K562 (cell line): ENCODE results near the gene SLC30A7. TPM values are rescaled to one million over a fixed set of nuclear protein-coding genes. Genes with fewer than 3 reads are reported as not detected.

Source experiments
- BCOR ChIP-seq: fragments of 450-650 bp; IDR thresholded peaks from 2 replicates; pipeline ENCODE4 v1.6.1; 2016
- CCAR2 ChIP-seq: fragments of 200-400 bp; formaldehyde crosslinking; IDR thresholded peaks from 2 replicates; pipeline ENCODE4 v1.6.1; 2017; ENCODE audit warnings: mild to moderate bottlenecking, low read depth, low read length
- ELF2 ChIP-seq: fragments of 250-450 bp; sonication (Bioruptor Pico); IDR thresholded peaks from 2 replicates; pipeline ENCODE4 v1.5.0; 2021; ENCODE audit warnings: mild to moderate bottlenecking
- ETV1 ChIP-seq: fragments of 450-650 bp; conservative IDR thresholded peaks from 2 replicates; pipeline ENCODE4 v1.6.1; 2016; ENCODE audit warnings: missing genetic modification characterization, control low read depth, low read depth, missing compliant biosample characterization
- FOXJ3 ChIP-seq: sonication (generic); formaldehyde crosslinking; IDR thresholded peaks from 2 replicates; pipeline ENCODE4 v1.4.0; 2020; ENCODE audit warnings: mild to moderate bottlenecking, missing genetic modification reagents
- NFATC3 ChIP-seq: fragments of 450-650 bp; IDR thresholded peaks from 2 replicates; pipeline ENCODE4 v1.6.1; 2017; ENCODE audit warnings: mild to moderate bottlenecking
- NFE2 ChIP-seq: IDR thresholded peaks from 2 replicates; pipeline ENCODE4 v1.6.1; 2014; ENCODE audit warnings: antibody characterized with exemption, low read depth
- NR4A1 ChIP-seq, 2 experiments: fragments of 250-450 bp in 1 of 2; fragments of 450-650 bp in 1 of 2; sonication (Bioruptor Pico) in 1 of 2; IDR thresholded peaks; 2 replicates each; pipeline versions ENCODE4 v1.4.0 to v1.6.1; 2016 to 2020; ENCODE audit warnings: mild to moderate bottlenecking in 2 of 2, missing compliant biosample characterization in 1 of 2, missing genetic modification characterization in 1 of 2, moderate library complexity in 1 of 2
- PHTF2 ChIP-seq: fragments of 250-450 bp; sonication (Bioruptor Pico); IDR thresholded peaks from 2 replicates; pipeline ENCODE4 v1.5.0; 2021; ENCODE audit warnings: mild to moderate bottlenecking
- RBM14 ChIP-seq: fragments of 200-400 bp; formaldehyde crosslinking; IDR thresholded peaks from 2 replicates; pipeline ENCODE4 v1.6.1; 2018; ENCODE audit warnings: low read depth, mild to moderate bottlenecking, low read length, moderate library complexity, borderline replicate concordance; ENCODE audit not compliant: insufficient read depth
- SRSF3 ChIP-seq: fragments of 200-400 bp; formaldehyde crosslinking; IDR thresholded peaks from 2 replicates; pipeline ENCODE4 v1.6.1; 2016; ENCODE audit warnings: mild to moderate bottlenecking, low read length, moderate library complexity; ENCODE audit not compliant: insufficient read depth
- ZBTB17 ChIP-seq: fragments of 450-650 bp; formaldehyde crosslinking; IDR thresholded peaks from 2 replicates; pipeline ENCODE4 v1.4.0; 2020; ENCODE audit warnings: mild to moderate bottlenecking
- ZKSCAN1 ChIP-seq: fragments of 150-350 bp; IDR thresholded peaks from 2 replicates; pipeline ENCODE4 v1.6.1; 2016; ENCODE audit warnings: low read depth, low read length
- ZNF217 ChIP-seq: sonication (generic); formaldehyde crosslinking; IDR thresholded peaks from 2 replicates; pipeline ENCODE4 v1.8.0; 2022; ENCODE audit warnings: mild to moderate bottlenecking, missing genetic modification reagents
- ZNF778 ChIP-seq: fragments of 450-650 bp; formaldehyde crosslinking; IDR thresholded peaks from 2 replicates; pipeline ENCODE4 v1.4.0; 2020; ENCODE audit warnings: mild to moderate bottlenecking, moderate library complexity
- polyA plus RNA-seq, 8 experiments: library from polyadenylated mRNA; depleted of rRNA in 4 of 8; stranded (reverse) in 5 of 8; unstranded in 3 of 8; fragments of >200 nt; fragmentation: Nextera tagmentation in 2 of 8; fragmentation: Illumina TruSeq in 1 of 8; extraction: Ambion mirVana in 2 of 8; extraction: Trizol in 1 of 8; gene quantifications; 2 replicates each; pipeline versions ENCODE4 v1.2.1 to v1.2.3, GENCODE V29; 2011 to 2014; ENCODE audit warnings: inconsistent platforms in 1 of 8, missing spikeins in 1 of 8
- total RNA-seq, 7 experiments: library from RNA; depleted of rRNA in 6 of 7; stranded (reverse); fragments of >200 nt in 6 of 7; fragmentation: Illumina TruSeq in 2 of 7; extraction: Trizol in 2 of 7; gene quantifications; 2 replicates each; pipeline versions ENCODE4 v1.2.1 to v1.2.3, GENCODE V29; 2011 to 2021; ENCODE audit warnings: low replicate concordance in 1 of 7
- TF ChIP-seq, protein P1 (sequence below): fragments of 250-450 bp; sonication (Bioruptor Pico); IDR thresholded peaks from 2 replicates; pipeline ENCODE4 v1.8.0; 2022; ENCODE audit warnings: inconsistent platforms, mild to moderate bottlenecking, moderate library complexity, borderline replicate concordance
- TF ChIP-seq, protein P2 (sequence below): fragments of 450-650 bp; IDR thresholded peaks from 2 replicates; pipeline ENCODE4 v1.6.1; 2014; ENCODE audit warnings: low read depth, mild to moderate bottlenecking, moderate library complexity, borderline replicate concordance
- TF ChIP-seq, protein P3 (sequence below): fragments of 450-650 bp; formaldehyde crosslinking; IDR thresholded peaks from 2 replicates; pipeline ENCODE4 v1.4.0; 2022; ENCODE audit warnings: mild to moderate bottlenecking, moderate library complexity
- TF ChIP-seq, protein P4 (sequence below), 3 experiments: fragments of 200-800 bp in 1 of 3; fragments of 250-450 bp in 1 of 3; fragments of 450-650 bp in 1 of 3; sonication (Bioruptor Pico) in 1 of 3; sonication (Bioruptor generic) in 1 of 3; formaldehyde crosslinking in 1 of 3; IDR thresholded peaks; 2 replicates each; pipeline versions ENCODE4 v1.6.1 to v1.8.0; 2016 to 2022; ENCODE audit warnings: mild to moderate bottlenecking in 2 of 3, missing genetic modification characterization in 2 of 3, missing compliant biosample characterization in 1 of 3, moderate library complexity in 1 of 3

The SLC30A7 gene
- total and polyA plus RNA-seq, 9 of the 15 experiments (the other 6 are each of a cell fraction or from before 2014, with no cell fraction given), result 3.5 to 17.1 (median 7.2) TPM

DNA sequence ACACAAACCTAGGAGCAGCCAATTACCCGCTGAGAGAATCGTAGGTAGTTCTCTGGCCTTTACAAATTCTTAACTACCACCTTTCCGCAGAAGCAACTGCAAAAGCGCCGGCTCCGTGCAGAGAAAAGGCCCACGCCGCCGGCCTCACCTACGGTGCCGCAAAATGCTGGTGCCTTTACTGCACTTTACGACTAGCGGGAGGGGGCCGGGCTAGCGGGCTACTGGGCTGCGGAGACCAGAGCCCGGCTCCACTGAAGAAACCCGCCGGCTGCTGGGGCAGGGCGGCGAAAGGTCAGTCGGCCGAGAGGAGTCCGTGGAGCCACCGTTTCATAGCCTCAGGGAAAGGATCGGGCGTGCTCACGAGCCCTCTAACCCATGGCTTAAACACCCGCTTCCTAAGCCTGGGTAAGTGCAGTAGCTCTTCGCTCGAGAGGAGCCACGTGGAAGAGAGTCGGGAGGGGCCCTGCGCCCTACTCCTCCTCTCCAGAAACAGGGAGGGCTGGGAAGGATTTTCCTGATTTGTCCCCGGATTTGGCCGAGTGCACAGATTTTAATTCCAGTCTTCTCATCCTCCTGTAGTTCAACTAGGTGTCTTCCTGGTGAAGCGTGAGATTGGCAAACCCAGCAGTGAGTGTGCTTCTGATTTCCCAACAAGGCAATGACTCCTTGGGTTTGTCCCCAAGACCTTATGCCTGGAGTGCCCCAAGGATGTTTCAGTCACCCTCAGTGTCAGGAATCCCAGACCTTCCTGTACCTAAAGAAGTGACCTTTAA, 130.0 kb downstream of the SLC30A7 start, which contains the start of gene DPH5 (continued):
- TF ChIP-seq, protein P1, sequence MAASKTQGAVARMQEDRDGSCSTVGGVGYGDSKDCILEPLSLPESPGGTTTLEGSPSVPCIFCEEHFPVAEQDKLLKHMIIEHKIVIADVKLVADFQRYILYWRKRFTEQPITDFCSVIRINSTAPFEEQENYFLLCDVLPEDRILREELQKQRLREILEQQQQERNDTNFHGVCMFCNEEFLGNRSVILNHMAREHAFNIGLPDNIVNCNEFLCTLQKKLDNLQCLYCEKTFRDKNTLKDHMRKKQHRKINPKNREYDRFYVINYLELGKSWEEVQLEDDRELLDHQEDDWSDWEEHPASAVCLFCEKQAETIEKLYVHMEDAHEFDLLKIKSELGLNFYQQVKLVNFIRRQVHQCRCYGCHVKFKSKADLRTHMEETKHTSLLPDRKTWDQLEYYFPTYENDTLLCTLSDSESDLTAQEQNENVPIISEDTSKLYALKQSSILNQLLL (CRISPR knock-in tag), result no peak
- no peak for TF ChIP-seq ETV1
- no peak for TF ChIP-seq FOXJ3 (CRISPR knock-in tag)
- TF ChIP-seq NFE2, result no peak
- TF ChIP-seq, protein P2, sequence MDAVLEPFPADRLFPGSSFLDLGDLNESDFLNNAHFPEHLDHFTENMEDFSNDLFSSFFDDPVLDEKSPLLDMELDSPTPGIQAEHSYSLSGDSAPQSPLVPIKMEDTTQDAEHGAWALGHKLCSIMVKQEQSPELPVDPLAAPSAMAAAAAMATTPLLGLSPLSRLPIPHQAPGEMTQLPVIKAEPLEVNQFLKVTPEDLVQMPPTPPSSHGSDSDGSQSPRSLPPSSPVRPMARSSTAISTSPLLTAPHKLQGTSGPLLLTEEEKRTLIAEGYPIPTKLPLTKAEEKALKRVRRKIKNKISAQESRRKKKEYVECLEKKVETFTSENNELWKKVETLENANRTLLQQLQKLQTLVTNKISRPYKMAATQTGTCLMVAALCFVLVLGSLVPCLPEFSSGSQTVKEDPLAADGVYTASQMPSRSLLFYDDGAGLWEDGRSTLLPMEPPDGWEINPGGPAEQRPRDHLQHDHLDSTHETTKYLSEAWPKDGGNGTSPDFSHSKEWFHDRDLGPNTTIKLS, result peak; percentile 94
- no peak for TF ChIP-seq PHTF2 (CRISPR knock-in tag)
- no peak for TF ChIP-seq ZNF217 (CRISPR knock-in tag)
- TF ChIP-seq ELF2 (CRISPR knock-in tag), result no peak
- TF ChIP-seq ZNF778 (CRISPR knock-in tag), result no peak
- no peak for TF ChIP-seq RBM14
- TF ChIP-seq ZKSCAN1, result peak; percentile 54; the same call in 1 of the 2 replicates
- TF ChIP-seq, protein P3, sequence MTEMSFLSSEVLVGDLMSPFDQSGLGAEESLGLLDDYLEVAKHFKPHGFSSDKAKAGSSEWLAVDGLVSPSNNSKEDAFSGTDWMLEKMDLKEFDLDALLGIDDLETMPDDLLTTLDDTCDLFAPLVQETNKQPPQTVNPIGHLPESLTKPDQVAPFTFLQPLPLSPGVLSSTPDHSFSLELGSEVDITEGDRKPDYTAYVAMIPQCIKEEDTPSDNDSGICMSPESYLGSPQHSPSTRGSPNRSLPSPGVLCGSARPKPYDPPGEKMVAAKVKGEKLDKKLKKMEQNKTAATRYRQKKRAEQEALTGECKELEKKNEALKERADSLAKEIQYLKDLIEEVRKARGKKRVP (CRISPR knock-in tag), result no peak
- TF ChIP-seq CCAR2, result no peak
- peak; percentile 52; the same call in 1 of the 2 replicates for TF ChIP-seq BCOR
- TF ChIP-seq SRSF3, result no peak
- no peak for TF ChIP-seq NFATC3
- TF ChIP-seq NR4A1 (CRISPR knock-in tag; IDR thresholded peaks at IDR 0.05), result no peak
- TF ChIP-seq NR4A1 (tag; IDR thresholded peaks at IDR 0.05), result no peak
- no peak for TF ChIP-seq ZBTB17 (CRISPR knock-in tag)
- TF ChIP-seq, protein P4, sequence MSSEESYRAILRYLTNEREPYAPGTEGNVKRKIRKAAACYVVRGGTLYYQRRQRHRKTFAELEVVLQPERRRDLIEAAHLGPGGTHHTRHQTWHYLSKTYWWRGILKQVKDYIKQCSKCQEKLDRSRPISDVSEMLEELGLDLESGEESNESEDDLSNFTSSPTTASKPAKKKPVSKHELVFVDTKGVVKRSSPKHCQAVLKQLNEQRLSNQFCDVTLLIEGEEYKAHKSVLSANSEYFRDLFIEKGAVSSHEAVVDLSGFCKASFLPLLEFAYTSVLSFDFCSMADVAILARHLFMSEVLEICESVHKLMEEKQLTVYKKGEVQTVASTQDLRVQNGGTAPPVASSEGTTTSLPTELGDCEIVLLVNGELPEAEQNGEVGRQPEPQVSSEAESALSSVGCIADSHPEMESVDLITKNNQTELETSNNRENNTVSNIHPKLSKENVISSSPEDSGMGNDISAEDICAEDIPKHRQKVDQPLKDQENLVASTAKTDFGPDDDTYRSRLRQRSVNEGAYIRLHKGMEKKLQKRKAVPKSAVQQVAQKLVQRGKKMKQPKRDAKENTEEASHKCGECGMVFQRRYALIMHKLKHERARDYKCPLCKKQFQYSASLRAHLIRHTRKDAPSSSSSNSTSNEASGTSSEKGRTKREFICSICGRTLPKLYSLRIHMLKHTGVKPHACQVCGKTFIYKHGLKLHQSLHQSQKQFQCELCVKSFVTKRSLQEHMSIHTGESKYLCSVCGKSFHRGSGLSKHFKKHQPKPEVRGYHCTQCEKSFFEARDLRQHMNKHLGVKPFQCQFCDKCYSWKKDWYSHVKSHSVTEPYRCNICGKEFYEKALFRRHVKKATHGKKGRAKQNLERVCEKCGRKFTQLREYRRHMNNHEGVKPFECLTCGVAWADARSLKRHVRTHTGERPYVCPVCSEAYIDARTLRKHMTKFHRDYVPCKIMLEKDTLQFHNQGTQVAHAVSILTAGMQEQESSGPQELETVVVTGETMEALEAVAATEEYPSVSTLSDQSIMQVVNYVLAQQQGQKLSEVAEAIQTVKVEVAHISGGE (CRISPR knock-in tag; IDR thresholded peaks at IDR 0.05), result peak in 1 of 3 experiments; percentile 35; a peak in 1 of 6 replicates
